NCI-H774 (cell line): ENCODE measurements around the gene IZUMO4.
"Not testable (repeated sequence)": the region's sequence is repeated elsewhere in the genome, so short reads cannot be mapped to it uniquely, and the experiment has no call there.

ENCODE experiments used
- DNase-seq: peaks from one replicate; lab custom pipeline; 2025; lab: John Stamatoyannopoulos, UW

Gene IZUMO4

DNA sequence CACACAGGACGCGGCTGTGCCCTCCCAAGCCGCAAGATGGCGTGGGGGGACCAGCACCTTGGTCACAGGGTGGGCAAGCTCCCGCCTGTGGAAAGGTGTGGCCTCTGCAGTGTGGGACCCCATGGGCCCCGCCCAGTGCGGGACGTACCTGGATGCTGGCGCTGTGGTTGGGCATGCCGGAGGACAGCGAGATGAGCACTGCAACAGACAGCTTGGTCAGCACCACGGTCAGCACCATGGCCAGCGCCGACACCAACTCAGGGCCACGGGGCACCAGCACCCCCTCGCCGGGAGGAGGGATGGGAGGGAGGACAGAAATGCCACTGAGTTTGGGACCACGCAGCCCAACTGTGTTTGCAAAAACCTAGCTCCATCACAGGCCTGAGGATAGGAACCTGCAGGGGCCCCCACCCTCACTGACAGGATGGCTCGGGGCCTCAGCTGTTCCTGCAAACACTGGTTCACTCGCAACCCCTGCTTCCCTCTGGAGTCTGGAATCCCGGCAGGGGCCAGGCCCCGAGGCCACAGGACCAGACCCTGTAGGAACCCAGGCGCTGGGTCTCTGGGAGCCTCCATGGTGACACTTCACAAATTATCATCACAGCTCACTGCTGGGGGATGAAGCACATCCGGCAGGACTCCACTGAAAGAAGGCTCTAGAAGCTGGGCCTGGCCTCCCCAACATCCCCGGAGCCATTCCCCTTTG is 27.1 kb downstream of the IZUMO4 start:
- no peak for DNase-seq

DNA sequence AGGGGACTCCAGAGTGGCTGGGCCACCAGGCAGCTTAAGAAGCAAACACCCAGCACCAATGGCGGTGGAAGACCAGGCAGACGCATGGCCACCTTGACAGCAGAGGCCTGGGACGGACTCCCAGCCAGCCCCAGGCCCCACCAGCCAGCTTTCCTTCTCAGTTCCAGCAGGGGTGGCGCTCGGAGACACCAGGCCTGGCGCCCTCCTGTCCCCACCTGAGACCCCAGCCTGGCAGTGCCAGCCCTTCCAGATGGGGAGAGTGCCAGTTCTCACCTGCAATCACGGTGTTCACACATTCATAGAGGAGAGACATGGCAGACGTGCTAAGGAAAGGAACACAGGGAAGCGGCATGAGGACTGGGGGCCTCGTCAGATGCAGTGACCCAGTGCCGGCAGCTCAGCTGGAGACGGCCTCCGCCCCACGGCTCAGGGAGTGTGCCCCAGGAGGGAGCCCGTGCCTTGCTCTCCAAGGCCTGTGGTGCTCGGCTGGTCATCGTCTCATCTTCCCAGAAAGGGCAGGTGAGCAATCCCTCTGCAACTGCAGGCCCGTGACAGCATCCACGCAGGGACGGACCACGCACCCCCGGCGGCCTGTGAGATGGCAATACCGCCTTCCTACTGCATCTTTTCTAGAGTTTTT is 30.3 kb downstream of the IZUMO4 start:
- DNase-seq = no peak

DNA sequence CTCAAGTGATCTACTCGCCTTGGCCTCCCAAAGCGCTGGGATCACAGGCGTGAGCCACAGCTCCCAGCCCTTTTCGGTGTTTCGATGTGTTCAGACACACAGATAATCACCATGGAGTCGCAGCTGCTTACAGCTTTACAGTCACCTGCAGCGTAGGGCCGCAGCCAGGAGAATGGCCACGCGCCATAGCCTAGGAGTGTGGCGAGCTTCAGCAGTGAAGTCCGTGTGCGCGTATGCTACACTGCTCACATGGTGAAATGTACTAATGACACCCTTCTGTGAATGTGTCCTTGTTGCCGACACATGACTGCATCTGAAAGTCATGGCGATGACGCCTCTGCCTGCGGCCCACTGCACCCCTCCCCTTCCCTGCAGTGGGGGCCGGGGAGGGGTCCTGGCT is 31.0 kb downstream of the IZUMO4 start:
- no peak for DNase-seq

GRCh38 chr19:2128252-2128651 is 31.5 kb downstream of the IZUMO4 start:
- not testable (repeated sequence) for DNase-seq

GRCh38 chr19:2129022-2129421 is 32.3 kb downstream of the IZUMO4 start:
- DNase-seq = no peak

DNA sequence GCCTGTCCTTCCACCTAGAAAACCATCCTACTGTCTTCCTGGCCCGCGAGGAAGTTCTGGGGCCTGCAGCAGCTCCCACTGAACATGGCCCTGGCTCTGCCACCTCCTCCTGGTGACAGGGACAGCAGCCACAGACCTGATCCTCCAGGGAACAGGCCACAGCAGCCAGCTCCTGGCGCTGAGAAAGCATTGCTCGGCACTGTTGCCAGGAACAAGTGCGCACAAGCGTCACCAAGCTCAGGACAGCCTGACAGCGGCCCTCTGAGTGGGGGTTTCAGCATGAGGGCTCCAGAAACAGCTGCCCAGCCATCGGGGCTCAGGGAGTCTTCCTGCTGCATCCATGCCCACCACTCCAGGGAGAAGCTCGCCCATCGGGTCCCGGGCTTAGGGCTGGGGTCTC is 32.8 kb downstream of the IZUMO4 start:
- no peak for DNase-seq

DNA sequence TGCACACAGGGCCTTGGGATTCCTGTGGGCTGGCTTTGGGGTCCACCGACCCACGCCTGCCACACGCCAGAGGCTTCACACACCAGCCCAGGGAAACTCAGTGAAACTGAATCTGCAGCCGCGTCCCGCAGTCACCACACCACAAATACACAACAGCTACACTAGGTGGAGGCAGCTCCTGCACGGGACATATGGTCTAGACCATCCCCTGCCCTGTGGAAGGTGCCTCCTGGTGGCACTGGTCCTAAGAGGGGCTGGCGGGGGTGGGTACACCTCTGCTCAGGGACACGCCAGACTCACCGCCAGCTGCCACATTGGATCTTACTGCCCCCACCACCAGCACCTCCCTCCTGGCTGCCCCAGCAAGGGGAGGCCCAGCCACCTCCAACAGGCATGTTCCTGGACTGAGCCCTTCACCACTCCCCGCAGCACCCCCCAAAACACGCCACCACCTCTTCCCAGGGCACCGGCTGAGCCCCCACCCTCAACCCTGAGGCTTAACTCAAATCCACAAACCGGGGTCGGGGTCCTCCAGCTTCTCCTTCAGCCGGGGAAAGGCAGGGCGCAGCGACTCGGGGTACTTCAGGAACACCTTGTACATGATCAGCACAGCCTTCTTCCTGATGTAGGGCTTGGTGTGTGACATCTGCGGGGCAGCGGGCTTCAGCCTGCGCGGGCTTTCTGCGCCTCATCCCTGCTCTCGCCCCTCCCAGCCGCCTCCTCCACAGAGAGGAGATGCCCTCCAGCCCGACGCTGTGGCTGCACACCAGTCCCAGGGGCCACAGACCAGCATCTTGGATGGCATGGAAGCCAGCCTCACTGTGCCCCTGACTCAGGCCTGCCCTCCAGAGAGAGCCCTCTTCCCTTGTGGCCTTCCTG is 33.4 kb downstream of the IZUMO4 start:
- DNase-seq = no peak

DNA sequence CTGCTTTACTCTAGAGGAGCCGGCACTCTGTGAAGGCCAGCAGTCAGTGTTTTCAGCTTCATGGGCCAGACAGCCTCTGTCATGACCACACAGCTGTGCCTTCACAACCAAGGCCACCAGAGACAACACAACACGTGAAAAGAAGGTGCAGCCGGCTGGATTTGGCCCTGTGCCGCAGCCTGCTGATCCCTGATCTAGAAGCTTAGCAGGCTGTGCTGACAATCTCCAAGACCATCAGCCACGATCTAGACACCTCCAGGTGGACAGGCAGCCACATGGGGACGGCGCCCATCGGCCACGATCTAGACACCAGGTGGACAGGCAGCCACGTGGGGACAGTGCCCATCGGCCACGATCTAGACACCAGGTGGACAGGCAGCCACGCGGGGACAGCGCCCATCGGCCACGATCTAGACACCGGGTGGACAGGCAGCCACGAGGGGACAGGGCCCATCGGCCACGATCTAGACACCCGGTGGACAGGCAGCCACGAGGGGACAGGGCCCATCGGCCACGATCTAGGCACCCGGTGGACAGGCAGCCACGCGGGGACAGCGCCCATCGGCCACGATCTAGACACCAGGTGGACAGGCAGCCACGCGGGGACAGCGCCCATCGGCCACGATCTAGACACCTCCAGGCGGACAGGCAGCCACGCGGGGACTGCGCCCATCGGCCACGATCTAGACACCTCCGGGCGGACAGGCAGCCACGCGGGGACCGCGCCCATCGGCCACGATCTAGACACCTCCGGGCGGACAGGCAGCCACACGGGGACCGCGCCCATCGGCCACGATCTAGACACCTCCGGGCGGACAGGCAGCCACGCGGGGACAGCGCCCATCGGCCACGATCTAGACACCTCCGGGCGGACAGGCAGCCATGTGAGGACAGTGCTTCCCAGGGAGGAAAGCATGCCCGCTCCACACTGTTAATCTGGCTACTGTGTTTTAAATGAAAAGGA is 34.6 kb downstream of the IZUMO4 start:
- not testable (repeated sequence) for DNase-seq

DNA sequence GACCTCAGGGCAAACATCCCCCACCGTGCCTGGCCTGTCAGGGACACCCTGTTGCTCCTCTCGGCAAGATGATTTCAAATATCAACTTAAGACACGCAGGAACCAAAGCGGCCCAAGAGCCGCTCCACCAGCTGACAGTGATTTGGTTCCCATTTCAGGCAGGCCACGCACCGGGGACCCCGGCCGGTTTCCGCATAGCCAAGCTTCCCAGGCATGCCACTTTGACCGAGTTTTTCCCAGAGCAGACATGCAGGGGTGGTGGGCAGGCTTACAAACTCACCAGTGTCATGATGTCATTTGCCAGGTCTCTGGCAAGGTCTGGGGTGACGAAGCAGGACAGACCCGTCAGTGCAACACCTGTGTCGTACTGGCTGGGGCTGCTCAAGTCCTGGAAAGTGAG is 35.5 kb downstream of the IZUMO4 start:
- DNase-seq = no peak

DNA sequence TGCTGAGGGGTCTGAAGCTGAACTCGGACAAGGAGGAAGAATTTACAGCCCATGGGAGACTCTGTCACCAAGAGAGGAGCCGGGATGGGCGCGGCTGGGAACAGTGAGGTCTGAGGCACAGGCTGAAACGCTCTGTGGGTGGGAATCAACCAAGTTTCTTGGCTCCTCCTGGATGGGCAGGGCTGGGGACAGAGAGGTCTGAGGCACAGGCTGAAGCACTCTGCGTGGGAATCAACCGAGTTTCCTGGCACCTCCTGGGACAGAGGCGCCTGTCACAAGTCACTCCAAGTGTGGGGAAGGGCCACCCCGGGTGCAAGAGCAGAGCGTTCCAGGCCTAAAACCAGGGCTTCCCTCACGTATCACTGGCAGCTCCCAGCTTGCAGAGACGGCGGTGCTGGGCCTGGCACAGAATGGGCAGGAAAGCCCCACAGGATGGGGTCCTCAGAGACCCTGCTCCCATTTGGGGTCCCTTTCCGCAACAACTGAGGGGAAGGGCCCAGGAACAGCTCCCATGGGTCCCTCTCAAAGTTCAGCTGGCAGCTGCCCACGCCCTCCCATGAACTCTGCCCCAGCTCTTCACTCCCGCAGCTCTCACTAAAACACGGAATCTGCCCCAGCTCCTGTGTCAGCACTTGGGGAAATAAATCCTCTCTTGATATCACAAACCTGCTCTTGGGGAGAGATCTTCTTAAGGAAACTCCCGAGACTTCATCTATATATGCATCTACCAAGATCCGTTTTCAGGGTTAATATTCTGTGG is 36.2 kb downstream of the IZUMO4 start:
- DNase-seq = no peak

DNA sequence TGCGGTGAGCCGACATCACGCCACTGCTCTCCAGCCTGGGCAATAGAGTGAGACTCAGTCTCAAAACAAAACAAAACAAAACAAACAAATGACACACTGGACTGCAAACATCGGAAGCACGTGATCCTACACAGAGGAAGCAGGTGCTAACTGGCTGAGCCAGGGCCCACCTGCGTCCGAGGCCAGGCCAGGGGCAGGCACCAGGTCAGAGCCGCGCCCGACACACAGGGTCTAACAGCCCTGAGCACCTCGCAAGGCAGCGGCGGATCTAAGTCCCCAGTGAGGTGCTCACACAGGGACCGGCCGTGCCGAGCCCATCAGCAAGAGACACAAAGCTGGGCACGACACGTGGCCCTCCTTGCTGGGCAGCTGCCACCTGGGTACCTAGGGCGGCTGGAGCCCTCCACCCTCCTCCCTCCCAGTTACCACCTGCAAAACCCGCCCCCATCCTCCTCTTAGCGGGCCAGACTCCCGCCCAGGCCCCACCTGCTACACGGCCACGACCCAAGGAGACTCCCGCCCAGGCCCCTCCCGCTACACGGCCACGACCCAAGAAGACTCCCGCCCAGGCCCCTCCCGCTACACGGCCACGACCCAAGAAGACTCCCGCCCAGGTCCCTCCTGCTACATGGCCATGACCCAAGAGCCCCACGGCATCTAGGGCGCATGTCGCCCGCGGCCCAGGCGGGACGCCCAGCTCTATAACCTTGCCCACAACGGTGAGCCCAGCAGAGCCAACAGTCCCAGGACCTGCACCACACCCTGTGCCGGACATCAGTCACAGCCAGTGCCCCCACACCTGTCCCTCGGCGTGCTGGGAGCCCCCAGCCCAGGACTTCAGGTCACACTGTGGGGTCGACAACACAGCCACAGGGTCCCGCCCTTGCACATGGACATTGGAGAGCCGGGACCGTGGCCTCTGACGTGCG is 39.0 kb downstream of the IZUMO4 start:
- peak; percentile 89 for DNase-seq

DNA sequence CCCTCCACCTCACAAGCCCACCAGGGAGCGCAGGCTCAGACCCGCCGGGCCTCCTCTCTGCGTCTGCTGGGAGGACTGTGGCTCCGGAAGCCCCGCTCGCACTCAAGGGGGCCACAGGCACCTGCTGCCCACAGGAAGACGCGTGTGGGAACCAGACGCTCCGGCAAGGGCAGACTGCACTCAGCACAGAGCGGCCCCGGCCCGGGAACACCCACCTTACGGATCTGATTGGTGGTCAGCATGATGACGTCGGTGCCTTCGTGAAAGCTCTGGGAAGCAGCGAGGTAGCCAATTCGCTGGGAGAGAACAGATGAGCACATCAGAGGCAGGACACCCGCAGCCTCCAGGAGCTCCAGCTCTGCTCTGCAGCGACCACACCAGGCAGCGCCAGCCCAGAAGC is 40.1 kb downstream of the IZUMO4 start:
- DNase-seq = no peak

- no peak for DNase-seq
Measured at GRCh38 chr19:2138061-2138728, 41.5 kb downstream of the IZUMO4 start.

GRCh38 chr19:2139385-2140137 is 42.8 kb downstream of the IZUMO4 start:
- no peak for DNase-seq

DNA sequence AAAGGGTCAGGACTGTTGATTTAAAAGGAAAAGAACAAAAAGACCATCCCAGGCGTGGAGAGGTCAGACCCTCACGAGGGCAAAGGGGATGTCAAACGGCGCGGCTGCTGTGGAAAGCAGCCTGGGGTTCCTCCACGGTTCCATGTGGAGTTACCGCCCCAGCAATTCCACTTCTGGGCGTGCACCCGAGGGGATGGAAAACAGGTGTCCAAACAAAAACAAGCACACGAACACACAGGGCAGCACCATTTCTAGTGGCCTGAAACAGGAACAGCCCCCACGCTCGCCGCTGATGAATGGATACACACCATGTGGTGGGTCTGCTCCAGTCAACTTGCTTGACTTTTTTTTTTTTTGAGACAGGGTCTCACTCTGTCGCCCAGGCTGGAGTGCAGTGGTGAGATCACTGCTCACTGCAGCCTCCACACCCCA is 43.4 kb downstream of the IZUMO4 start:
- DNase-seq = no peak

DNA sequence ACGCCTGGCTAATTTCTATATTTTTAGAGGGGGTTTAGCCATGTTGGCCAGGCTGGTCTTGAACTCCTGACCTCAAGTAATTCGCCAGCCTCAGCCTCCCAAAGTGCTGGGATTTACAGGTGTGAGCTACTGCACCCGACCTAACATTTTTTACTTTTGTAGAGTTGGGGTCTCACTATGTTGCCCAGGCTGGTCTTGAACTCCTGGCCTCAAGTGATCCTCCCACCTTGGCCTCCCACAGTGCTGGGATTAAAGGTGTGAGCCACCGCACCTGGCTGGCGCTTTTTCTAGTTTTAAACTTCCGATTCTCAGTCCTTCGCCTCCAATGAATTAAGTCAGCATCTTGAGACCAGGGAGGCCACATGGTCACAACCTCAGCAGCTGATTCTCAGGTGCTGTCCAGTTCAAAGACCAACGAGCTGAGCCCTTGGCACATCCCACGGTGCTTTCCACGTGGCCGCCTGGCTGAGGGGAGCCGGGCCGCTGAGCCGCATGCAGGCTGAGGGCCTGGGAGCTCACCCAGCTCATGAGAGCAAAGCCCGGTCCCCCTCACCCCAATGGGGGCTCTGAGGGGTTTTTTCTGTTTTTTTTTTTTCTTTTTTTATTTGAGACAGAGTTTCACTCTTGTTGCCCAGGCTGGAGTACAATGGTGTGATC is 45.6 kb downstream of the IZUMO4 start:
- no peak for DNase-seq

DNA sequence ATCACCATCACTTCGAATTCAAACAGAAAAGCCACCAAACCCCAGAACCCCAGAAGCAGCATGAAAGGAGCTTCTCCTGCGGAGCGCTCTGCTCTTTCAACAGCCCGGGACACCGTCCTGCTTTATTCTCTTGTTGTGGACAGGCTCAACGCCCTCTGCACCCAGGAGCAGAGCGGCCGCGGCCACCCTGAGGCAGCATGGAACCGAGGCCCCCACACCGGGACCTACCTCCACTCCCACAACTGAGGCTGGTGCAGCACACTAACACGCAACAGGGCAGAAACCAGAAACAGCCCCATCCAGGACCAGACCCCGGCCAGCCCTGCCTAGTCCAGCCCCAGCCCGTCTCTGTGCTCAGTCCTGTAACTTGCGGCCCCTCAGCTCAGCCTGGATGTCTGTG is 47.5 kb downstream of the IZUMO4 start:
- no peak for DNase-seq

- DNase-seq = no peak
Measured at GRCh38 chr19:2145831-2146241, 49.1 kb downstream of the IZUMO4 start.
